ENCODE results near the gene ROR1.
"Not testable (repeated sequence)": the region's sequence is repeated elsewhere in the genome, so short reads cannot be mapped to it uniquely, and the experiment has no call there.

ROR1 gene

DNA sequence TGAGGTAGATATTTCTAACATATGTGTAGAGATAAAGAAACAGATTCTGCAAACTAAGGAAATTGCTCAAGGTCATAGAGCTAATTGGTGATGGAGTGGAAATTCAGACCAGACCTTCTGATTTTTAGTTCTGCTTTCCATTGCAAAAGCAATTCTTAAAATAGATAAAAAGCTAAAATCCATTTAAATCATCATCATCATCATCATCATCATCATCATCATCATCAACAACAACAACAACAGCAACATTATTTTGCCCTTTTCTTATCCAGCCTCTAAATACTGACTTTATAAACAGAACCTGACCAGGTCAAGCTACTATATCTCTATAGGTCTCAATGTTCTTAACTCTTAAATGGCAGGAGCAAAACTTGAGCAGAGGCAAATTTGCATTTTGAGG lies 14.0 kb upstream of the ROR1 start:
- no peak for DNase-seq

DNA sequence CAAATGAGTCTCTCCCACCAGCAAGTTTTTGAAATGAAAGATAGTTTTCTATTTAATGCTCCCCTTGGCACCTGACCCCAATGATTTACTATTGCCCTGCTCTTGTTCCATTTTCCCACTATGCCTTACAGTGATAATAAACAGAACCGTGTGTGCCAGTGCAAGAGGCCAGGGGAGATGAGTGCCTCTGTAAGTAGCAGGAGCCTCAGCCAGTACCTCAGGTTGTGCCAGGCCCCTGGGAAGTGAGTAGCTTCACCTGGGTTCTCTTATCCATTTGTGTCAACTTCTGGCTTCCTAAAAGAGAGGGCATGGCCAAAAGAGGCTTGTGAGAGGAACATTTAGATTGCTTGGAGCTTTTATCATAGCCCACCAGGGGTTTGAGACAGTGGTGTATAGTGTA lies 3.4 kb upstream of the ROR1 start:
- no peak for DNase-seq

DNA sequence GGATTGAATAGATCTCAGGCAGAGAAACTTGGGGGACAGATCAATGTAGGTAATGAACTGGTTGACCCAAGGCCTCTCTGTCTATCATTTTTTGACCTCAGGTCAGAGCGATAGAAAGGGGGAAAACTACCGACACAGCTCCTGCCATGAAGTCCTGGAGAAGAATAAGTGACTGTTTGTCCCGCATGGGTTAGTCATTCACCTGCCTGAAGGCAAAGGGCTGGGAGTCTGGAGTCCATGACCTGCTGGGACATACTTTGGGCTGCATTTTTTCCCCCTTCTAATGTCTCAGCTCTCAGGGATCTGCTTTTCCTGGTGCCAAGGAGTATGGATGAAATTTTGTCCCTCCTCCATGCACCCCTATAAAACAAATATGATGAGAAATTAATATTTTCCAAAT lies 1.6 kb upstream of the ROR1 start:
- no peak for DNase-seq

DNA sequence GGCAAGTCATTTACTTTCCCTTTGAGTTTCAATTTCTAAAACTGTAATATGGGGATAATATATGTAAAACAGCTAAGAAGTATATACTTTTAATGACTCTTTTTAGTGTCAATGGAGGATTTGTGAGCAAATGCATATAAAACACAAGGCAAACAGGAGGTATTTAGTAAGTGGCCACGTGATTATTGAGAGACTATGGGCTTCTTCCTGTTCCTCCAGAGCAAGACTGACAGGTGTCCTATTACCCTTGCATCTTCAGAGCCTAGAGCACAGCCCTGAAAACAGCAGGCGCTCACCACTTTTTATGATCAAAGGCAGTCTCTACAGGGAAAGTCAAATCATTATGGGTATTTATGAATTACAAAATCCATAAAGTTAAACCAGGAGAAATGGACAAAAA lies 941 bp upstream of the ROR1 start:
- DNase-seq = no peak

DNA sequence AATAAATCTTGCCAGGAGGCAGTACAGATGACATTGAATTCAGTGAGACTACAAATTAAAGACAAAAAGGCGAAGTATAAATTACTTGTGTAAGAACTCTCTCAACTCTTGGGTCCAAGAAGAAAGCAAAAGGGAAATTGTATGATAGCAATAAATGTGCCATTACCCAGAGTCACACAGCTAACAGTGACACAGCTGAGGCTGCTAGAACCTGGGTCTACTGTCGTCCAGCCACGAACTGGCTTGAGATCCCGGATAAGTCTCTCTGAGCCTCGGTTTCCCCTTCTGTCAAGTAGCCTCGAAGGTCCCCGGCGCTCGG lies 362 bp upstream of the ROR1 start:
- no peak for DNase-seq

DNA sequence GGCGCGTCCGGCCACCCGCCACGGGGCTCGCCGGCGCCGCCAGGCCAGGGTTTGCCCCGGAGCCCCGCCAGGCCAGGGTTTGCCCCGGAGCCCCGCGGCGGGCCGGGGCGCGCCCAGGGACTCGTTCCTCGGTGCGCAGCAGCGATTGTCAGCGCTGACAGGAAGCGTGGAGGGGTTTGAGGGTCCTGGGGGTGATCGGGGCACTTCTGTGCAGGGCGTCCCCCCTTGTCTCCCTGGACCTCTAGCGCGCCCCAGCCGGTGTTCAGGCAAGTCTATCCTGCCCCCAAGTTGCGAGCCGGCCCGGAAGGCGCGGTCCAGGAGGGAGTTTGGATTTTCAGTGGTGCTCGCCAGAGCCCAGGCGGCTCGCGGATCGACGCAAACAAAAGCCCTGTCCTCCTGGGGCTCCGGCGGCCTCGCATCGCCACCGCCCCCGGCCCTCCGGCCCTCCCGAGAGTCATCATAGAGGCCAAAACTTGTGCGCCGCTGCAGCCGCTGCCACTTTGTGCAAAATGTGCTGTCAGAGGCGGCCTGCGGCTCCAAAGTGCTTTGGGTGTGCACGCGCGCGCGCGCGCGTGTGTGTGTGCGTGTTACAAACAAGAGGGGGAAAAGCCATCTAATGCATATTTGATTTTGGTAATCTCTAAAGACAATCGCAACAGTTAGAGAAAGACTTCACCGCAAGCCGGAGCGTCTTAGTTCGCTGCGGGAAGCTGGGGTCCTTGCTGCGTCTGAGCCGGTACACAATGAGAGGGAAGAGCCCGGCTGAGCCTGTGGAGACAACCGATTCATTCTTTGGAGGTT lies 1.0 kb downstream of the ROR1 start:
- no peak for DNase-seq

DNA sequence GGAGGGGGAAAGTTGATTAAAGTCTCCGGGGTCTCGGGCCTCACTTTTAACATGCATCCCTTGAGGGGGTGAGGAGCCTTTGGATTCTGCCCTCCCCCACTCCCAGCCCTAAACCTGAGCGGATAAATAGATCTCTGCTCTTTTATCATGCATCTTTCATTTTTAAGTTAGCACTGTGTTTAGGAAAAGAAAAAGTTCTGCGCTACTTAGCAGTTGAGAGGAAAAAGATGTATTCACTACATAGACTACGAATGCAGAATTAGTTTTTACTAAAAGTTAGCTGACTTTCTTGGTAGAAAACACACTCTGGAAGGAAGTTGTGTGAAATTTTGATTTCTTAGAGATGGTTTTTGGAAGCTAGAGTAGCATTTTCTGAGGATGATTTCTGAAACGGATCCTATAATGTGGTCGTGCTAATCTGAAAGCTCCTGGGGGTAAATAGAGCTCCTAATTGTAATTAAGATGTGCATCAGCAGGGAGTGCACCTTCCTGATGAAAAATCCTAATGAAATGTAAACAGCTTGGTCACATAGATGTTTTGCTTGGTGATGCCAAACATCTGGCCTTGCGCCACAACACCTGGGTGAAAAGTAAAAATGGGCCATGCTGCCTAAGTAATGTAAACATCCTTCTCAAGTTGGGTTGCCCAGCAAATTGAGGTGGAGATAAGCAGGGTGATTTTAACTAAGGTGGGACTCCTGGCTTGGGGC lies 1.8 kb downstream of the ROR1 start:
- DNase-seq = peak; percentile 33

DNA sequence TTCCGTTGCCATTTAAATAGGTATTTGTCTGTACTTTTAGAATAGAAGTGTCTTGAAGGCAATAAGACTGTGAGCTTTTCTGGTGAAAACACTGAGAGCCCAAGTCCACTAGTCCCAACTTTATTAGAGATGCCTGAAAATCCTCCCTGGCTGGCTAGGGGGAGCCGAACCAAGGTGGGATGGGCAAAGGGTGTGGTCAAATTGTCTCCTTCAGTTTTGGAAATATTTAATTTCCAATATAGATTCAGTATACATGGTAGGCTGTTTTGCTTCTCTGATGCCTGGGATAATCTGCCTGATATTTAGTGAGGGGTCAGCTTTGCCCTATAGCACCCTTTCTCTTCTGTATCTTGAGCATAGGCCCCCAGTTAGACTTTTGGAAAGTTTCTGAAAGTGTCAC lies 3.5 kb downstream of the ROR1 start:
- no peak for DNase-seq

DNA sequence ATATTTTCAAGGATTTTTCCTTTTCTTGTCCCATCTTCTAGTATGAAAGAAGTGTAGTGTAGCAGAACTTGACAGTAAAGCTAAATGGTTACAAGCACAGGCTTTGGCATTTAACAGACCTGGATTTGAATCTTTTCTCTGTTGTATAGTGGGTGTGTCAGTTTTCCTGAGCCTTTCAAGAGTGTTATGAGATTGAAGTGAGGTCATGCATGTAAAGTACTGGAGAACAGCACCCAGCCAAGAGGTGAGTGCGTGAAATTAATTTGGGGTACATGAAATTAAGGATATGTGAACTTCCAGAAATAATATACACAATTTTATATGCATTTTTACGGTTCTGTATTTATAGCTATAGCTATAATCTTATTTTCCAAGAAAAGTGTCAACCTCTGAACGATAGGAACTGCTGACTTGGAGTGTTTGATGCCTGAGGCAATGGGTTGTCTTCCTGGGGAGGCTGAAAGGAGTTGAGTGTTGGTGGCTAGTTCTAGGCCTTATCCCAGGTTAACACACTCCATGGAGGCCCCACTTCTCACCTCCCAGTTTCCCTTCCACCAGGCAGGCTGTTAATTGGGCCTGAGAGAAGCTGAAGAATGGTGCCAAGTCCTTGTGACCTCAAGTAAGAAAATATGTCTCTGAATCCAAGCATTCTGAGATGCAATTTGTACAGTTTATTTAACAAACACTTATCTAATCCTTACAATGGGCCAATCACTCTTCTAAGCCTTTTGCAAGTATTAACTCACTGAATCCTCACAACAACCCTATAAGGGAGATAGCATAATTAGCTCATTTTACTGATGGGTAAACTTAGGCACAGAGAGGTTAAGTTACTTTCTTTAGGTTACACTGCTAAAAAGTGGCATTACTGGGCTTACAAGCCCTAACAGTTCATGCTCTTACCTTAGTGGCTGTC lies 4.4 kb downstream of the ROR1 start:
- no peak for DNase-seq

DNA sequence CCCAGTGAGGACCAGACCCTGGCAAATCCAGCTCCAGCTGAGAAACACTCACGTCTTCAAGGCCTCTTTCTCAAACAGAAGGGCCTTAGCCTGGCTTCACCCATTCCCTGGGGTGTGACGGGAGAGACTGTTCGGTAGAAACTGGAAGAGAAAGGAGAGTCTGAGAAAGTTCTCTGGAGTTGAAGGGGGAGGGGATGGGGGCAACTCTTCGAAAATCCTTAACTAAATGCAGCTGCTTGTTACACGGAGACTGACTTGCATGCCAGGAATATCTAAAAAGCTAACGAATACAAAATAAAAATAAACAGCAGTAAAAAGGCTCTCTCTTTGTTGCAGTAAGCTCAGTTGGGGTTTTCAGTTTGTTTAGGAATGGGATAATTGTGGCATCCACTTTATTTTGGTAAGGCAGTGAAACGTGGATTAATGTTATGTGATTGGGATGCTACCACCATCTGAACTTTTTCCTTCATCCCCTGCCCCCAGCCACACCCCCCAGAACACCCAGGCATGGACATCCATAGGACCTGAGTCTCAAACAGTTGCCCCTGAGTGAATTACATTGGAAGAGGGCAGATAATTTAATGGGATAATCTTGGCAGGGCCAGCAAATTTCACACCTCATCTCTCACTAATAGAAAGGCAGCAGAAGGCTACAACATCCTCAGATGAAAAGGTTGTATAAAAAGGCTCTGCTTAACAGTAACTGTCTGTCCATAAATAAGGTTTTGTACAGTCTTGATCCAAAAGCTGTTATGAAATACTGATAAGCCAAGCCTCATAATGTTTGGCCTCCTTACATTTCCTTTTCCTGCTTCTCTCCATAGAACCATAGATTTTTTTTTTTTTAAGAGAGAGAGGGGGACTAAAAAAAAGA lies 5.8 kb downstream of the ROR1 start:
- DNase-seq = no peak

DNA sequence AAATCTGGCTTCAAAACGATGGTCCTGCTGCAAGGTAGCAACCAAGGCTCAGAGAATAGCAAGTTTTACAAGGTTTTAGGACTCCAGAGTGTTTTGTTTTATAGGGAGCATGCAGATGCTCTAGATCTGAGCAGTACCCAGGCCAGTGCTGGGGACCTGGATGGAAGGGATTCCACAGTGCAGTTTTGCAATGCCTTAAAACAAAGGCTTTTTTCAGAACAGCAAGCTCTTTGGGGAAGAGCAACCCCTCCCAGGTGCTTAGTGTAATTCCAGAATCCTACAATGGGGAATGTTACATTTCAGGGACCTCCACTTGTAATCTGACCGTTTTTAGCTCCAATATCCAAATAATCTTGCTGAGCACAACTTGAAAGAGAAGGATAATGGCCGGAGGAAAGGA lies 6.7 kb downstream of the ROR1 start:
- no peak for DNase-seq

DNA sequence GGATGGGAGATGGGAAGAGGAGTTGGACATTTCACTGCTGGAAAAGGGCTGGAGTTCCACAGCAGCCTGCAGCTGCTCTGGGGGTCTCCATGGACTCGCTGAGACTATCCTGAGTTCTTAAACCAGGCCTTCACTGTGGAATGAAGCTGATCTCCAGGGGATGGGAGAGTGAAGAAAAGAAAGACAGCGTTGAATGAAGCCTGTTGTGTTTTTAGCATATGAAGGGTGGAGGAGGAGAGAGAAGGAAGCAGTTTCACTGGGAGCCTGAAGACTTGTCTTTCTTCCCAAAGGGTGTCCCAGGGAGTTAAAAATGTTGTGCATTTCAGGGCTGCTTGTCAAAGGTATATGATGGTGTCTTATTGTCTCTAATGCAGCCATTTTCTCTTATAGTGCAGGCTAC lies 9.2 kb downstream of the ROR1 start:
- DNase-seq = no peak

DNA sequence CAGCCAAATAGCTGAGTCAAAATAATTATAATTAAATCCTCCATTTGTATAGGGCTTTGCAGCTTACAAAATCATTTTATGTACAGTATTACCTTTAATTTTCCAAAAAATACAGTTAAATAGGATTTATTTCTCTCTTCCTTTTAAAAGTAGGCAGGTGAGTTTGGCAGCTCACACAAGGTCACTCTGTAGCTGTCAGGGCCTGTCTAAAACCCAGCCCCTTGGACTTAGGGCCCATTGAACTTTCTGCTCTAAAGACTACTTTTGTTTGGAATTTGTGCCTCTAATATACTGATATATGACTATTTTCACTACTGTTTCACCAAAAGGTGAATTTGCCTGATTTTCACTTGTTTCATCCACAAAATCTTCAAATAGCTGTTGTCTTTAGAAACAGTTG lies 10.3 kb downstream of the ROR1 start:
- no peak for DNase-seq

DNA sequence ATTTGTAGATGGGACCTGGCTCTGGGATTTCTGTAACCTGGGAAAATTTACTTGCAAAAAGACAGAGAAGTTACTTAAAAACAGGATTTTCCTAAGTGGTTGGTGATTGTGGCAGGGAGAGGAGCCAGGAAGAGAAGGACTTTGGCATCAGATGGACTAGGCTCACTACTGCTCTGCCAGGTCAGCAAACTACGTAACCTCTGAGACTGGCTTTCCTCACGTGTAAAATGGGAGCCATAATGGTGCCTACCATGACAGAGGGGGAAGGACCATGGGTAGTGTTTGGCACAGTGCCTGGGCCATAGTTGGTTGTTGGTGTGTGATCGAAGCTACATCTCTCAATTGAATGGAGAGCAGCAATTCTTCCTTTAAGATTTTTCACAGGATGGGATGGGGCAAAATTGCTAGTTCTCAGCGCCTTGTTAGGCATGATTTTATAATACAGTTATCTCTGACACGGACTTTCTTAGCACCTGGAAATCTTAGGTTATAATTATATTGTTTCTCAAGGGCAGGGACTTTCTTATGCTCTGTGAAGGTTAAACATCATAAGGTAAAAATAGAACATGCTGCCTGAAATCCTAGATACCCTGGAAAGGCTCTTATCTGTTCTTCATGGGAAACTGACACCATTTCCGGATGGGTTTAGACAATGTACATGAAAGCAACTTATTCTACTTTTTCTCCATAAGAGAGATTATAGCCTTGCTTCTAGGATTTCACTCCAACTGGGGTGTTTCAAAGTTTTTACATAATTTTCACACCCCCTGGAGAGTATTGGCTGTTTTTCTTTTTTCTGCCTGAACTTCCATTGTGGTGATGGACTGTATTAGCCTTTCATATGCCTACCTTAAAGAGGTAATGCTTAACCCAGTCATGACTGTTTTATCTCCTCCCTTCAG lies 10.9 kb downstream of the ROR1 start:
- DNase-seq = no peak

DNA sequence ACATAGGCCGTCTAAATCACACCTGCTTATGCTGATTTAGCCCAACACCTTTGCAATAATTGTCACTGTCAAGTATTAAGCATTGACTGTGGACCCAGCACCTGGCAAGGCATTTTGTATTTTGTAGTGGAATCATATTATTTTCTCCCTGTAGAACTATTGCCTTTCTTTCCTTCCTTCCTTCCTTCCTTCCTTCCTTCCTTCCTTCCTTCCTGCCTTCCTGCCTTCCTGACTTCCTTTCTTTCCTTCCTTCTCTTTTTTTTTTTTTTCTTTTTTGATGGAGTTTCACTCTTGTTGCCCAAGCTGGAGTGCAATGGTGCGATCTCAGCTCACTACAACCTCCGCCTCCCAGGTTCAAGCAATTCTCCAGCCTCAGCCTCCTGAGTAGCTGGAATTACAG lies 13.5 kb downstream of the ROR1 start:
- not testable (repeated sequence) for DNase-seq

DNA sequence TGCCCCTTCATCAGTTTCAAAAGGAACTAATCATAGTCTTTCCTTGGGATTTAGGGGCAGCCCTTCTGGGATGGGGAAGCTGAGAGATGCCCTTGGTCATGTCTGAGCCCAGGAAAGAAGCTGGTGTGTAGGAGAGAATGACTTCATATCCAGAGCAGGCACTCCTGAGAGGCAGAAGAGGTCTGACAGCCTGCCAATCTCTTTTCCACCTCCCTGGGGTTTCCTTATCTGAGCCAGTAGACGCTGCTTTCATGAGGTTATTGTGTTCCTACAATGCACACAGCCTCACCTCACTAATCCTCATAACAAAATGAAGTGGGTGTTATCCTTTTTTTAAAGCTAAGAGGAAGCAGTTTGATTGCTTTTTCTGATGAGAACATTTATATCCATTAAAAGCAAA lies 14.1 kb downstream of the ROR1 start:
- DNase-seq = no peak

DNA sequence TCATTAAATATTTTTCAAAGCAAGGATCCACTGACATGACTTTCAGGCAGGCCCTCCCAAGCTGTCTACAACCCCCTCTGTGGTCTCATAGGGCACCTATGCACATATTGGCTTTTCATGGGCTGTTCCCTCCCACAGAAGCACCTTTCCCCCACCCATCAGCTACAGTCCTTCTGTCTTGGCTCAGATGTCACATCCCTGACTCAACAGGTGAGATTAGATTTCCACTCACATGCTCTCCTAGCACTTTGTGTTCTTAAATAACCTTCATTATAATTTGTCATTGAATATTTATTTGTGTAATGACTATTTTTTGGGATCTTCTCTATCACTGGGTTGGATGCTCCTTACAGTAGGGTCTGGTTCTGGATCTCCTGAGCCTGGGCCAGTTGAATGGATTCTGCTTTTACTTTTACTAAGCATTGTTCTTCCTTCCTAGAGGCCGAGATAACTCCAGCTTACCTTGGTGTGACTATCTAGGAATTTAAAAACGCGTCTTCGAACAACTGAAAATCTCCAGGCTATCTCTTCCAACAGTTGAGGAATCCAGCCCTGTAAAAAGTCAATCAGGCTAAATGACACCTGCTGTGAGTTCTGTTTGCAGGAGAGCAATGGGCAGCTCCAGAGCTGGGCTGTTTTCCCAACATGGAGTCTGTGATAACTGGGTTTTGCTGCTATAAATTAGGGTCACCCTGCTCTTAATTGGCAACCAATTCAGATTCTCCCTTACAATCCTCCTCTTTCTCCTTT lies 16.2 kb downstream of the ROR1 start:
- no peak for DNase-seq

DNA sequence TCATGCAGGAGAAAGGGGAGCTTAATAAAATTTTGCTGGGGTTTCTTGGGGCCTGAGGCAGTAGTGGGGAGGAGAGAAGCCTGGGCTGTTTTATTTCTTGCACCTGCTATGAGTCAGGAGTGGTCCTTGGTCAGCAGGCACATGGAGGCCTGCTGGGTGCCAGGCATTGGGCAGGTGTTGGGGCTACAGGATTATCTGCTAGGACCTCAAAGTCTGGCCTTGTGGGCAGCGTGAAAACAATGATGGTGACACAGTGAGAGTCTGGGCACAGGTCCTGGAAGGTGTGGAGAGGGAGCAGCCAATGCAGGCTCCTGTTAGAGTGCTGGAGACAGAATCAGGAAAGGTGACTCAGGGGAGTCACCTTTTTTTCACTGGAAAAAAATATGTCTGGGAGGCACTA lies 17.2 kb downstream of the ROR1 start:
- no peak for DNase-seq

DNA sequence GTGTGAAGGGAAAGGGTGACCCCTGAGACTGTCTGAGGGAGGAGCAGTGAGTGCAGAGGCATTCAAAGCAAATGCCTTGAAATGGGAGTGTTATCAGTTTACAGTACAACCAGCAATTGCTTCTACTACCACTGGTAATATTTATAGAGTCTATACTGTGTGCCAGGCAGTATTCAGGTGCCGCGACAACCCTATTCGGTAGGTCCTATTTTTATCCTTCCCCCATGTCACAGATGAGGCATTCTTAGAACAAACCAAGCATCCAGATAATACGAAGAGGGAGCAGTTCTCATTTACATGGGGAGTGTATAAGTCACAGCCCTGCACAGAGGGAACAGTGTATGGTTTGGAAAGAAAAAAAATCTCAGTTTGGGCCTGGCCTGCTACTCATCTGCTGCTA lies 18.3 kb downstream of the ROR1 start:
- no peak for DNase-seq

DNA sequence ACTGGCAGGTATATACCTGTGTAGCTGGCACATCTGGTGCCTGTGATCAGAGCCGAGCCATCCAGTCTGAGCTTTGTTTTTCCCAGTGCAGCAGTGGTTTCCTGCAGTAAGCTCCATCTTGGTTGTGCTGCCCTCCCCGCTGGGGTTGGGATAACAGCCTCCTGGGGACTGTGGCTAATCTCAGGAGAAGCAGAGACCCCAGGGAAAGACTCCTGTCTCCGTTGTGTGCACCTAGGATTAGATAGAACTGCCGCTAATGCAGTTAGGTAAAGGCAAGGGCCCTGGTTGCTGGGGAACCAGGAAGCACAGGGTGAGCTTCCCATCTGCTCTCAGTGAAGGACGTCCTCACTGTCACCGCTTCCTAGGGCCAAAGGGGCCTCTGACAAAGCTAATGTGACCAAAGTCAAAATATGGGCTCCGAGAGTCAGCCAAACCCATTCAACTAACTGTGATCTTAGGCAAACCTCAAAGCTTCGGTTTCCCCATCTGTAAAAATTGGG lies 20.0 kb downstream of the ROR1 start:
- no peak for DNase-seq

DNA sequence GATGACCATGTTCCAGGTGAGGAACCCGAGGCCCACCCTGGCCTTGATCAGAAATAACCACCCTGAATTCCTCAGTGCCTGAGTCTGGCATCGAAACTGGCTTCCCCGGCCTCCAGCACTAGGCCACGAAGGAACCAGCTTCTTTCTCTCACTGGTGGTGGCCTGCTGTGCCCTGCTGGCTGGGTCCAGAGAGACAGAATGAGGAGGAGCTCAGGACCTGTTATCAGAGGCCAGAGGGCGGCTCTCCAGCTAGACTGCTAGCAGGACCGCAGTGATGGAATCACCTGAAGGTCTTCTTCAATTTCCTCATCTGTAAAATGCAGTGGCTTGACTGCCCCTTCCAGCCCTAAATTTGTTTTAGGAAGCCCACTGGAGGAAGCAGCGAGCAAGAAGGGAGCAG lies 20.5 kb downstream of the ROR1 start:
- no peak for DNase-seq

All from NCI-H1694 treated with DMSO at 0.1 percent for 48 hours (cell line).